LHCN-M2 (cell line): ENCODE results near the gene SPI1. TPM values are rescaled to one million over a fixed set of nuclear protein-coding genes. Genes with fewer than 3 reads are reported as not detected.

Experiments used
- DNase-seq: peaks from one replicate; pipeline ENCODE4 v3.0.0-alpha.2; 2012; ENCODE audit warnings: low read depth
- total RNA-seq: library from RNA; depleted of rRNA; stranded (reverse); fragments of >200 nt; gene quantifications from 2 replicates; pipeline ENCODE4 v1.2.3, GENCODE V29; 2014

The SPI1 gene
- total RNA-seq, 1 experiment from 2014 or later = not detected

- DNase-seq = no peak
Observed at GRCh38 chr11:47359586-47359985, 18.8 kb downstream of the SPI1 start.

DNA sequence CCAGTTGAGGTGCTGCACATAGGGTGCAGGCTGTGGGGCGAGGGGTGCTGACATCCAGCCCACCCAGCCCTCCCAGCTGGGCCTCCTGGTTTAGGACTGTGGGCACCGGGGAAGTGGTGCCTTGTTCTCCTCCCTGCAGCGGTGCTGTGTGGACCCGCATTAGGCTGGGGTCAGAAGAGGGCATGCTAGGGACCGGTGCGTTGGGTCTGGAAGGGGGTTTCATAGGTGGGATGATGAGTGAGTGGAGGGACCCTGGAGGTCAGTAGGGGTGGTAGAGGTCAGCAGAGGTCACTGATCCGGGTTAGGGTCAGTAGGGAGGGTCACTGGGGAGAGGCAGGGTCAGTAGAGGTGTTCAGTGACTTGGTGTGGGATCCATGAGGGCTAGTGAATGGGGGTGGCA, 19.2 kb downstream of the SPI1 start:
- no peak for DNase-seq

- no peak for DNase-seq
Observed at GRCh38 chr11:47358731-47359051, 19.7 kb downstream of the SPI1 start.

DNA sequence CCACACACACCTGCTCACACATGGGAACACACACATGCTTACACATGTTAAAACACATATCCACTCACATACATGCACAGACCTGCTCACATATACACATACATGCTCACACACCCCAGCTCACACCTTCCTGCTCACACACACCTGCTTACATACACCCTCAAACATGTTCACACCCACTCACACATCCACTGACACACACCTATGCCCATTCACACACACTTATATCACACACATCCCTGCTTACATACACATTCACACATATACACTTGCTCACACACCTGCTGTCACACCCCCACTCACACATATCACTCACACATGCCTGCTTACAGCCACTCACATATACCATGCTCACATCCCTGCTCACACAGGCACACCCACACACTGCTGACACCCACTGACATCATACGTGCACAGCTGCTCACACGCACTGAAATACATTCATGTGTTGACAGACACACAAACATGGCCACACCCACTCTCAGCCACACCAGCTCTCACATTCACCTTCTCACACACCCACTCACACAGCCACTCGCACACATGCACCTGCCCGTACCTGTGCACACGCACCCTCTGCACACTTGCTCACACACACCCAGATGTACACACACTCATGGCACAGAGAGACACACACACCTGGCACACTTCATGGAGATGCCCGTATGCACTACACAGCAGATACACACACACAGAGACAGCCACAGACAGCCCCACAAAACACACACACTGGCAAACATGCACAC, 20.2 kb downstream of the SPI1 start:
- no peak for DNase-seq

- DNase-seq = no peak
Observed at GRCh38 chr11:47356998-47357329, 21.4 kb downstream of the SPI1 start.

GRCh38 chr11:47356129-47356997, 22.0 kb downstream of the SPI1 start:
- no peak for DNase-seq

DNA sequence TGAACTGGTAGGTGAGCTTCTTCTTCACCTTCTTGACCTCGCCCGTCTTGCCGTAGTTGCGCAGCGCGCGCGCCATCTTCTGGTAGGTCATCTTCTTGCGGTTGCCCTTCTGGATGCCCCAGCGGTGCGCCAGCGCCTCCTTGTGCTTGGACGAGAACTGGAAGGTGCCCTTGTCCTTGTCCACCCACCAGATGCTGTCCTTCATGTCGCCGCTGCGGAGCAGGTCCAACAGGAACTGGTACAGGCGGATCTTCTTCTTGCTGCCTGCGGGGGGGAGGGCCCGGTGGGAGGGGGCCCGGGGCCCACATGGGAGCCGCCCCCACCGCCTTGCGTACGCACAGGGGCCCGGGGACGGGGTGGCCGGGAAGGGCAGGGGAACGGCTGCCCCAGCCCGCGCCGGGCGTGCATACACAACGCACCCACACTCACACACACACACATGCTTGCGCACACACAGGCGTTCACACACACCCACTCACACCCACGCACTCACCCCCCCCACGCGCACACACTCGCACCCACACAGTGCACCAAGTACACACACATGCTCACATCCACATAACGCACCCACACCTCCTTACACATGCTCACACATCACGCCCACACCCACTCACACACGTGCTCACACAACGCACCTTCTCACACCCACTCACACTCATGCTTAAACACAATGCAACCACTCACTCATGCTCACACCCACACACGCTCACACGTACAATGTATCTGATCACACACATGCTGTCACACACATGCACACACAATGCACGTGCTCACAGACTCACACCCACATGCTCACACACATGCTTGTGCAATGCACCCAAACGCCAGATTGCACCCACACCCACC, 22.8 kb downstream of the SPI1 start:
- DNase-seq = peak; percentile 85

DNA sequence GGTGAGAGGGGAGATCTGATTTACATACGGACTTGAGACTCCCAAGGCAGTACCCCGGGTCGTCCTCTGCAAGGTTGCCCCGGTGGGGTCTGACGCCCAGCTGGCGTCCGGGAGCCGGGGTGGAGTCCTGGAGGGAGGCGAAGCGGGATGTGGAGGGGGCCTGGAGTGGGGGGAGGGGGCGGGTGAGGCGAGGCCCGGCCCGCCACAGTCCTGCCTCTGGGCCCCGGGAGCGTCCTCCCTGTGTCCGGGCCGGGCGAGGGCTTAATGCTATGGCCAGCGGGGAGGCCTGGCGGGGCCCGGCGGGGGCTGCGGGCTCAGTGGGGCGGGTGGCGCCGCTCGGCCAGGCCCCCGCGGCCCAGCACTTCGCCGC, 23.4 kb downstream of the SPI1 start:
- DNase-seq = no peak

- DNase-seq = no peak
Observed at GRCh38 chr11:47353978-47354774, 24.2 kb downstream of the SPI1 start.

DNA sequence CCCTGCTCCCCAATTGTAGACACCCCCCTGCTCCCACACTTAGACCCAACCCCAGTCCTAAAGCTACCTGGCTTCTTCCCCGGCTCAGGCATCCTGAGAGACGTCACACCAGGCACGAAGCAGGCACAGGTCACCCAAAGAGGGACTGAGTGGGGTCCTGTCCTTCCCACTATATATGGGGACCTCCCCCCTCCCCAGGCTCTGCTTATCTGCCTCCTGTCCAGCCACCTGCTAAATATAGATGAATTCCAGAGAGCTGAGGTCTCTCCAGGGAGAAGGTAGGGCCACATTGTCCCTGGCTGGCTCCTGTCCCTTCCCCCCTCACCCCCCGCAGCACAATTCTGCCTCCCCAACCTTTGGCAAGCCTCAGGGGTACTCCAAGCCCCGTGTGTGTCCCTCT, 25.8 kb downstream of the SPI1 start, which contains the start of gene MYBPC3:
TSS of gene MYBPC3 (minus strand) at position 147 of the 400 bp plus-strand sequence. CDS start at position 92, 55 bp downstream.
- DNase-seq = no peak

GRCh38 chr11:47351156-47352126, 26.9 kb downstream of the SPI1 start:
- DNase-seq = no peak

DNA sequence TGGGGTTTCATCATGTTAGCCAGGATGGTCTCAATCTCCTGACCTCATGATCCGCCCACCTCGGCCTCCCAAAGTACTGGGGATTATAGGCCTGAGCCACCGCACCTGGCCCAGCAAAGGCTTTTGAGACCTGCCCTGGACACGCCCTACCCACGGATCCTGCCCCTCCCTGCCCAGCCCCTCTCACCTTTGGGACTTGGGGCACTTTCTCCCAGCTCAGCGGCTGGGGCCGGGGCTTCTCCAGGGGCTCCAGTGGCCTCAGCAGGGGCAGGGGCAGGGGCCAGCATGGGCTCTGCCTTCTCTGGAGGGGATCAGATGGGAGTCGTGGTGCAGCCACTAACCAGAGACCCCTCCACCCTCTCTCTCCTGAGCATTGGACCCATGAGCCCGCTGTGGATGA, 28.0 kb downstream of the SPI1 start:
- no peak for DNase-seq

GRCh38 chr11:47349521-47350095, 28.7 kb downstream of the SPI1 start:
- no peak for DNase-seq

DNA sequence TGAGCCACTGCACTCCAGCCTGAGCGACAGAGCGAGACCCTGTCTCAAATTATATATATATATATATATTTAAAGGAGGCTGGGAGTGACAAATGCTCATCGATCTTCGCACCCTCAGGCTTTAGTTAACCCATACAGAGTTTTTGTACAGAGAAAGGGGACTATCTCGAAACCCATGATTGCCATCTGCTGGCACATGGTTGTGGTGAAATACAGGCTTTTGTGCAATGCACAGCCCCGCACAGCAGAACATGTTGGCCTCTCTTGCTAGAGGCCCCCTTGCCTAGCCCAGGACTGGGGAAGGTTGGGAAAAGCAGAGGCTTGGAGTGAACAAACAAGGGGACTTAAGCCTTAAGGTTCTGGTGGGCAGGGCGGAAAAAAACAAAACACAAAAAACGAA, 29.5 kb downstream of the SPI1 start:
- peak; percentile 26 for DNase-seq

DNA sequence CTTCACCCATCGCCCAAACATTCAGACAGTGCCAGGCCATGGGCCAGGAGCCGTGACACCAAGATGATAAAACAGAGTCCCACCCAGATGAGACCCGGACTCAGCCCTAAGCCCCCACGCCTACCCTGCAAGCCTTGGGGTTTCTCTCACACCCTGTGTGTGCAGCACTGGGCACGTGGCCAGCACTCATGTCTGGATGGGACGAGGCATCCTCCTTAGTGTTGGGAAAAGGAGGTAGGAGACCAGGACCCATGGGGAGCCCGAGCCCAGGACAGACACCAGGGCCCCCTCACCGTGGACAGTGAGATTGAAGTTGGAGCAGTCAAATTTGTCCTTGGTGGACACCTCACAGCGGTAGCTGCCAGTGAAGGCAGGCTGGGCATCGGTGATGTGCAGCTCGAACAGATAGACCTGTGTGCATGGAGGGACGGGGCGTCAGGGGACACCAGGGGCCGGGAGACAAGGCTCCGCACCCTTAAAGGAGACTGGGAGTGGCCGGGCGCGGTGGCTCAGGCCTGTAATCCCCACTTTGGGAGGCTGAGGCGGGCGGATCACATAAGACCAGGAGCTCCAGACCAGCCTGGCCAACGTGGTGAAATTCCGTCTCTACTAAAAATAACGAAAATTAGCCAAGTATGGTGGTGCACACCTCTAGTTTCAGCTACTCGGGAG, 30.1 kb downstream of the SPI1 start:
- DNase-seq = no peak

- no peak for DNase-seq
Observed at GRCh38 chr11:47347137-47347536, 31.2 kb downstream of the SPI1 start.

- no peak for DNase-seq
Observed at GRCh38 chr11:47345890-47346563, 32.3 kb downstream of the SPI1 start.

DNA sequence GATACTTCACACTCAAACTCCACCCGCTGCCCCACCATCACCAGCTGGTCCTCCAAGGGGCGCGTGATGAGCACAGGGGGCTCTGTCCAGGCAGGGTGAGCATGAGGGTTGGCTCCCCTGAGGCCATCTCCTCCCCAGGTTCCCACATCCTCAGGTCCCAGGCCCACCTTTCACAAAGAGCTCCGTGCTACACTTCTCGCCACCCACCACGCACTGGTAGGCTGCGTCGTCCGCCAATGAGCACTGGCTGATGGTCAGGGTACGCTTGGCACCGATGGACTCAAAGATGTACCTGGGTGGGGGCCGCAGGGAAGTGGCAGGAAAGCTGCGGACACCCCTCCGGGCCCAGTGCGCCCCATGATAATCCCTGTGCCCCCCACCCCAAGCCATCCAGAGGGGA, 35.5 kb downstream of the SPI1 start:
- no peak for DNase-seq
